Measurements from ENCODE around the gene PIP5K1B.

The PIP5K1B gene

GRCh38 chr9:68808338-68808890 is 103.4 kb downstream of the PIP5K1B start:
- DNase-seq (ENCODE audit: low read depth), result no peak
- TF ChIP-seq, protein P1, sequence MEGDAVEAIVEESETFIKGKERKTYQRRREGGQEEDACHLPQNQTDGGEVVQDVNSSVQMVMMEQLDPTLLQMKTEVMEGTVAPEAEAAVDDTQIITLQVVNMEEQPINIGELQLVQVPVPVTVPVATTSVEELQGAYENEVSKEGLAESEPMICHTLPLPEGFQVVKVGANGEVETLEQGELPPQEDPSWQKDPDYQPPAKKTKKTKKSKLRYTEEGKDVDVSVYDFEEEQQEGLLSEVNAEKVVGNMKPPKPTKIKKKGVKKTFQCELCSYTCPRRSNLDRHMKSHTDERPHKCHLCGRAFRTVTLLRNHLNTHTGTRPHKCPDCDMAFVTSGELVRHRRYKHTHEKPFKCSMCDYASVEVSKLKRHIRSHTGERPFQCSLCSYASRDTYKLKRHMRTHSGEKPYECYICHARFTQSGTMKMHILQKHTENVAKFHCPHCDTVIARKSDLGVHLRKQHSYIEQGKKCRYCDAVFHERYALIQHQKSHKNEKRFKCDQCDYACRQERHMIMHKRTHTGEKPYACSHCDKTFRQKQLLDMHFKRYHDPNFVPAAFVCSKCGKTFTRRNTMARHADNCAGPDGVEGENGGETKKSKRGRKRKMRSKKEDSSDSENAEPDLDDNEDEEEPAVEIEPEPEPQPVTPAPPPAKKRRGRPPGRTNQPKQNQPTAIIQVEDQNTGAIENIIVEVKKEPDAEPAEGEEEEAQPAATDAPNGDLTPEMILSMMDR (IDR thresholded peaks at IDR 0.05; ENCODE audit: insufficient read depth, low read depth, low read length, missing control alignments), result no peak
- no peak overlapping the region for H3K4me3 ChIP-seq (ENCODE audit: low read depth, low read length)

- TF ChIP-seq, protein P1 (IDR thresholded peaks at IDR 0.05; ENCODE audit: insufficient read depth, low read depth, low read length, missing control alignments), result no peak
- no peak overlapping the region for H3K4me3 ChIP-seq (ENCODE audit: low read depth, low read length)
- no peak for DNase-seq (ENCODE audit: low read depth)
Measured at GRCh38 chr9:68817079-68817875, 112.2 kb downstream of the PIP5K1B start.

- H3K4me3 ChIP-seq (ENCODE audit: low read depth, low read length), result no peak overlapping the region
- no peak for DNase-seq (ENCODE audit: low read depth)
- TF ChIP-seq, protein P1 (IDR thresholded peaks at IDR 0.05; ENCODE audit: insufficient read depth, low read depth, low read length, missing control alignments), result no peak
Measured at GRCh38 chr9:68819065-68819464, 114.0 kb downstream of the PIP5K1B start.

DNA sequence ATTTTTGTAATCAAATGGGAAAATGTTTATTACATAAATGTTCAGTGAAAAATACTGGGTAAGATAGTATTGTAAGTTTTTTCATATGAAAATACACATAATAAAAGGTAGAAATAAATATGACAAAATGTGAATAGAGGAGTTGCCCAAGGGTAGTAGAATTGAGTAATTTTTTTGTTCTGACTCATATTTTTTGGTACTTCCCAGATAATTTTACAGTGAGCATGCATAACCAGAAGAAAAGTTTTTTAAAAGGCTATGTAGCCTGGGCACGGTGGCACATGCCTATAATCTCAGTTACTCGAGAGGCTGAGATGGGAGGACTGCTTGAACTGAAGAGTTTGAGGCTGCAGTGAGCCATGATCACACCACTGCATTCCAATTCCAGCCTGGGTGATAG is 116.9 kb downstream of the PIP5K1B start:
- TF ChIP-seq, protein P1 (IDR thresholded peaks at IDR 0.05; ENCODE audit: insufficient read depth, low read depth, low read length, missing control alignments), result no peak
- H3K4me3 ChIP-seq (ENCODE audit: low read depth, low read length), result no peak overlapping the region

GRCh38 chr9:68822596-68823165 is 117.6 kb downstream of the PIP5K1B start:
- TF ChIP-seq, protein P1 (IDR thresholded peaks at IDR 0.05; ENCODE audit: insufficient read depth, low read depth, low read length, missing control alignments), result no peak
- H3K4me3 ChIP-seq (ENCODE audit: low read depth, low read length), result no peak overlapping the region
- no peak for DNase-seq (ENCODE audit: low read depth)

More for the DNA sequence above, 116.9 kb downstream of the PIP5K1B start:
- no peak for DNase-seq (ENCODE audit: low read depth)

DNA sequence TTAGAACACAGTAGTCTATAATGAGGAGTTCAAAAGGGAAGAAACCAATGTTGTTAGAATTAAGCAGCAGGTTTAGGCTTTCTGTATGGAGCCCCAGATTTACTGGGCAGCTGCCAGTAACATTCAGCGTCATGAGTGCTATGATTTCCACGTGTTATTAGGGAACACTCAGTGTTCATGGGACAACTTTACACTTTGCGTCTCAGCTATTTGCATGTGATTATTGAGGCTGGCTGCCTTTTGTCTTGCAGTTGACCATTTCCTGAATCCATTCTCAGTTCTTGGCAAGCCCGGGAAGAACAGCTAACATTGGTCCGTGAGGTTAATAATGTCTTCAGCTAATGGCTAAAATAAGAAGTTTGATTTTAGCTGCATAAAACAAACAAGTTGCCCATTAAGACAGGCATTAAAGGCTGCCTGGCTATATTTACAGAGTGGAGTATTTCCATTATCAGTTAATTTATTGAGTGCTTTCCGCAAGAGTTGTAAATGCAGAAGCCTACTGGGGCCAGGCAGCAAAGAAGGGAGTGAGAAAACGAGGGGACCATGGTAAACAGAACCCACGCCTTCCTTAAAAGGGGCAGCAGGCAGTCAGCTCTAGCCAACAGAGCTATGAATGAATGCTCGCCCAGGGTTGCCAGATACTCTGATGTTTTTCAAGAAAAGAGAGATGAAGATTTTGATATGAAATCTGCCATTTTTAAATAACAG is 120.9 kb downstream of the PIP5K1B start:
- no peak overlapping the region for H3K4me3 ChIP-seq (ENCODE audit: low read depth, low read length)
- no peak for DNase-seq (ENCODE audit: low read depth)
- TF ChIP-seq, protein P1 (IDR thresholded peaks at IDR 0.05; ENCODE audit: insufficient read depth, low read depth, low read length, missing control alignments), result no peak

All from GM12865 (cell line).